WTC11 (cell line): ENCODE results near the gene EYS. TPM values are rescaled to one million over a fixed set of nuclear protein-coding genes. Genes with fewer than 3 reads are reported as not detected.

Source experiments
- ATAC-seq: fragments of 200-7000 bp; cut with Tn5 transposase; 2 replicates; pipeline ENCODE4 v1.10.0; 2021; ENCODE audit warnings: mild to moderate bottlenecking, moderate library complexity
- CTCF ChIA-PET: fragments of 300-600 bp; sonication (Branson Sonifier 250); formaldehyde crosslinking; loops from one replicate; lab custom pipeline; 2021; ENCODE audit warnings: antibody characterized with exemption; lab: Charles Lee
- POLR2A ChIA-PET: fragments of 350-600 bp; sonication (Branson Sonifier 250); formaldehyde crosslinking; loops from one replicate; lab custom pipeline; 2021; ENCODE audit warnings: antibody characterized with exemption; lab: Charles Lee
- DNase-seq: peaks from one replicate; pipeline ENCODE4 v3.0.0; 2021; ENCODE audit warnings: low spot score
- H3K27ac Mint-ChIP-seq: 2 replicates; pipeline ENCODE4 v1.8.0; 2021; ENCODE audit warnings: mixed read lengths
- H3K27me3 Mint-ChIP-seq: 2 replicates; pipeline ENCODE4 v1.8.0; 2021; ENCODE audit warnings: low read depth, mild to moderate bottlenecking, moderate library complexity, mixed read lengths
- H3K36me3 Mint-ChIP-seq: 2 replicates; pipeline ENCODE4 v1.8.0; 2021; ENCODE audit warnings: mixed read lengths
- H3K4me1 Mint-ChIP-seq: 2 replicates; pipeline ENCODE4 v1.8.0; 2022; ENCODE audit warnings: mixed read lengths
- H3K4me3 Mint-ChIP-seq: 2 replicates; pipeline ENCODE4 v1.8.0; 2021; ENCODE audit warnings: mild to moderate bottlenecking, moderate library complexity, mixed read lengths
- H3K9me3 Mint-ChIP-seq: 2 replicates; pipeline ENCODE4 v1.8.0; 2021; ENCODE audit warnings: mixed read lengths
- CBFB ChIP-seq: sonication (generic); formaldehyde crosslinking; IDR thresholded peaks from 2 replicates; pipeline ENCODE4 v1.8.1; 2022; ENCODE audit warnings: mild to moderate bottlenecking, low read depth, missing genetic modification reagents
- ELF4 ChIP-seq: sonication (generic); formaldehyde crosslinking; IDR thresholded peaks from 2 replicates; pipeline ENCODE4 v1.8.1; 2022; ENCODE audit warnings: low read depth, mild to moderate bottlenecking, moderate library complexity, missing genetic modification reagents
- EMX1 ChIP-seq: fragments of 250-450 bp; sonication (Bioruptor Pico); IDR thresholded peaks from 2 replicates; pipeline ENCODE4 v1.8.0; 2021; ENCODE audit warnings: mild to moderate bottlenecking
- ESRRA ChIP-seq: sonication (generic); formaldehyde crosslinking; IDR thresholded peaks from 2 replicates; pipeline ENCODE4 v1.8.1; 2022; ENCODE audit warnings: mild to moderate bottlenecking, missing genetic modification reagents, borderline replicate concordance
- JAZF1 ChIP-seq: fragments of 250-450 bp; sonication (Bioruptor Pico); IDR thresholded peaks from 2 replicates; pipeline ENCODE4 v1.9.0; 2021; ENCODE audit warnings: moderate library complexity, mild to moderate bottlenecking, inconsistent platforms
- NFATC4 ChIP-seq: fragments of 250-450 bp; sonication (Bioruptor Pico); IDR thresholded peaks from 2 replicates; pipeline ENCODE4 v1.9.0; 2021; ENCODE audit warnings: mild to moderate bottlenecking
- TEAD4 ChIP-seq: sonication (generic); formaldehyde crosslinking; IDR thresholded peaks from 2 replicates; pipeline ENCODE4 v1.8.0; 2022; ENCODE audit warnings: mild to moderate bottlenecking, missing genetic modification reagents
- ZNF219 ChIP-seq: sonication (generic); formaldehyde crosslinking; IDR thresholded peaks from 2 replicates; pipeline ENCODE4 v1.8.0; 2023; ENCODE audit warnings: missing genetic modification reagents, mild to moderate bottlenecking, borderline replicate concordance
- ZNF396 ChIP-seq: fragments of 250-450 bp; sonication (Bioruptor Pico); IDR thresholded peaks from 2 replicates; pipeline ENCODE4 v1.8.0; 2021; ENCODE audit warnings: mild to moderate bottlenecking, moderate library complexity, borderline replicate concordance
- ZNF423 ChIP-seq: fragments of 250-450 bp; sonication (Bioruptor Pico); IDR thresholded peaks from 2 replicates; pipeline ENCODE4 v2.1.2; 2022; ENCODE audit warnings: mild to moderate bottlenecking, moderate library complexity
- total RNA-seq: library from RNA; stranded (reverse); gene quantifications from 3 replicates; pipeline ENCODE4 v1.2.3, GENCODE V29; 2021
- TF ChIP-seq, protein P1 (sequence below): sonication (generic); formaldehyde crosslinking; IDR thresholded peaks from 2 replicates; pipeline ENCODE4 v1.8.0; 2023; ENCODE audit warnings: missing genetic modification reagents
- TF ChIP-seq, protein P2 (sequence below): sonication (generic); formaldehyde crosslinking; IDR thresholded peaks from 2 replicates; pipeline ENCODE4 v1.8.1; 2022; ENCODE audit warnings: mild to moderate bottlenecking, moderate library complexity, missing genetic modification reagents
- TF ChIP-seq, protein P3 (sequence below): sonication (generic); formaldehyde crosslinking; IDR thresholded peaks from 2 replicates; pipeline ENCODE4 v1.8.0; 2023; ENCODE audit warnings: missing genetic modification reagents, mild to moderate bottlenecking, borderline replicate concordance
- TF ChIP-seq, protein P4 (sequence below): sonication (generic); formaldehyde crosslinking; IDR thresholded peaks from 2 replicates; pipeline ENCODE4 v1.8.0; 2022; ENCODE audit warnings: mild to moderate bottlenecking, missing genetic modification reagents
- TF ChIP-seq, protein P5 (sequence below): fragments of 250-450 bp; sonication (Bioruptor Pico); IDR thresholded peaks from 2 replicates; pipeline ENCODE4 v1.8.0; 2021; ENCODE audit warnings: mild to moderate bottlenecking
- TF ChIP-seq, protein P6 (sequence below): sonication (generic); formaldehyde crosslinking; IDR thresholded peaks from 2 replicates; pipeline ENCODE4 v1.8.1; 2022; ENCODE audit warnings: low read depth, mild to moderate bottlenecking, moderate library complexity, missing genetic modification reagents, borderline replicate concordance
- TF ChIP-seq, protein P7 (sequence below): fragments of 250-450 bp; sonication (Bioruptor Pico); IDR thresholded peaks from 2 replicates; pipeline ENCODE4 v1.9.0; 2021; ENCODE audit warnings: mild to moderate bottlenecking
- TF ChIP-seq, protein P8 (sequence below): sonication (generic); formaldehyde crosslinking; IDR thresholded peaks from 2 replicates; pipeline ENCODE4 v1.8.0; 2023; ENCODE audit warnings: mild to moderate bottlenecking, missing genetic modification reagents
- TF ChIP-seq, protein P9 (sequence below): sonication (generic); formaldehyde crosslinking; IDR thresholded peaks from 2 replicates; pipeline ENCODE4 v1.8.1; 2023; ENCODE audit warnings: mild to moderate bottlenecking, missing genetic modification reagents
- TF ChIP-seq, protein P10 (sequence below): fragments of 200-600 bp; IDR thresholded peaks from 2 replicates; pipeline ENCODE4 v1.8.0; 2022; ENCODE audit warnings: antibody characterized with exemption

Gene EYS
- total RNA-seq, 1 experiment from 2014 or later: not detected

DNA sequence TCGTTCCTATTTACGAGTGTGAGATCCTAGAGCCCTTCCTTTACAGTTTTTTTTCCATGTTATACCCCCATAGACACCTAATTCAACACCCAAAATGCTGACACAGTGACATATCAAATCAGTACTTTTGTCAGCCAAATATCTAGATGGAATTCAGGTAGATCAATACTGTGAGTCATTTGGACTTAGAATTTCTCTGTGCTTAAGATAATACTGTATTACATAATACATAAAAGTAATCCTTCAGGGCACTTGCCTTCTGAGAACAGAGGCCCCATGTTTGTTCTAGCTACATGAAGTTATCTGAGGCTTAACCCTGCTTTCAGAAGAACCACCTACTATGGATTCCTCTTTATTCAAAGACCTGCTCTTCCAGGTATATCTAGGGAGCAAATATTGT, 1448.3 kb downstream of the EYS start (continued):
- TF ChIP-seq, protein P1, sequence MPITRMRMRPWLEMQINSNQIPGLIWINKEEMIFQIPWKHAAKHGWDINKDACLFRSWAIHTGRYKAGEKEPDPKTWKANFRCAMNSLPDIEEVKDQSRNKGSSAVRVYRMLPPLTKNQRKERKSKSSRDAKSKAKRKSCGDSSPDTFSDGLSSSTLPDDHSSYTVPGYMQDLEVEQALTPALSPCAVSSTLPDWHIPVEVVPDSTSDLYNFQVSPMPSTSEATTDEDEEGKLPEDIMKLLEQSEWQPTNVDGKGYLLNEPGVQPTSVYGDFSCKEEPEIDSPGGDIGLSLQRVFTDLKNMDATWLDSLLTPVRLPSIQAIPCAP (CRISPR knock-in tag): no peak
- no peak for TF ChIP-seq ZNF219 (CRISPR knock-in tag)
- TF ChIP-seq NFATC4 (CRISPR knock-in tag): no peak
- TF ChIP-seq ESRRA (CRISPR knock-in tag): no peak
- TF ChIP-seq, protein P2, sequence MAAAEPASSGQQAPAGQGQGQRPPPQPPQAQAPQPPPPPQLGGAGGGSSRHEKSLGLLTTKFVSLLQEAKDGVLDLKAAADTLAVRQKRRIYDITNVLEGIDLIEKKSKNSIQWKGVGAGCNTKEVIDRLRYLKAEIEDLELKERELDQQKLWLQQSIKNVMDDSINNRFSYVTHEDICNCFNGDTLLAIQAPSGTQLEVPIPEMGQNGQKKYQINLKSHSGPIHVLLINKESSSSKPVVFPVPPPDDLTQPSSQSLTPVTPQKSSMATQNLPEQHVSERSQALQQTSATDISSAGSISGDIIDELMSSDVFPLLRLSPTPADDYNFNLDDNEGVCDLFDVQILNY: no peak
- TF ChIP-seq, protein P3, sequence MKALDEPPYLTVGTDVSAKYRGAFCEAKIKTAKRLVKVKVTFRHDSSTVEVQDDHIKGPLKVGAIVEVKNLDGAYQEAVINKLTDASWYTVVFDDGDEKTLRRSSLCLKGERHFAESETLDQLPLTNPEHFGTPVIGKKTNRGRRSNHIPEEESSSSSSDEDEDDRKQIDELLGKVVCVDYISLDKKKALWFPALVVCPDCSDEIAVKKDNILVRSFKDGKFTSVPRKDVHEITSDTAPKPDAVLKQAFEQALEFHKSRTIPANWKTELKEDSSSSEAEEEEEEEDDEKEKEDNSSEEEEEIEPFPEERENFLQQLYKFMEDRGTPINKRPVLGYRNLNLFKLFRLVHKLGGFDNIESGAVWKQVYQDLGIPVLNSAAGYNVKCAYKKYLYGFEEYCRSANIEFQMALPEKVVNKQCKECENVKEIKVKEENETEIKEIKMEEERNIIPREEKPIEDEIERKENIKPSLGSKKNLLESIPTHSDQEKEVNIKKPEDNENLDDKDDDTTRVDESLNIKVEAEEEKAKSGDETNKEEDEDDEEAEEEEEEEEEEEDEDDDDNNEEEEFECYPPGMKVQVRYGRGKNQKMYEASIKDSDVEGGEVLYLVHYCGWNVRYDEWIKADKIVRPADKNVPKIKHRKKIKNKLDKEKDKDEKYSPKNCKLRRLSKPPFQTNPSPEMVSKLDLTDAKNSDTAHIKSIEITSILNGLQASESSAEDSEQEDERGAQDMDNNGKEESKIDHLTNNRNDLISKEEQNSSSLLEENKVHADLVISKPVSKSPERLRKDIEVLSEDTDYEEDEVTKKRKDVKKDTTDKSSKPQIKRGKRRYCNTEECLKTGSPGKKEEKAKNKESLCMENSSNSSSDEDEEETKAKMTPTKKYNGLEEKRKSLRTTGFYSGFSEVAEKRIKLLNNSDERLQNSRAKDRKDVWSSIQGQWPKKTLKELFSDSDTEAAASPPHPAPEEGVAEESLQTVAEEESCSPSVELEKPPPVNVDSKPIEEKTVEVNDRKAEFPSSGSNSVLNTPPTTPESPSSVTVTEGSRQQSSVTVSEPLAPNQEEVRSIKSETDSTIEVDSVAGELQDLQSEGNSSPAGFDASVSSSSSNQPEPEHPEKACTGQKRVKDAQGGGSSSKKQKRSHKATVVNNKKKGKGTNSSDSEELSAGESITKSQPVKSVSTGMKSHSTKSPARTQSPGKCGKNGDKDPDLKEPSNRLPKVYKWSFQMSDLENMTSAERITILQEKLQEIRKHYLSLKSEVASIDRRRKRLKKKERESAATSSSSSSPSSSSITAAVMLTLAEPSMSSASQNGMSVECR: no peak

DNA sequence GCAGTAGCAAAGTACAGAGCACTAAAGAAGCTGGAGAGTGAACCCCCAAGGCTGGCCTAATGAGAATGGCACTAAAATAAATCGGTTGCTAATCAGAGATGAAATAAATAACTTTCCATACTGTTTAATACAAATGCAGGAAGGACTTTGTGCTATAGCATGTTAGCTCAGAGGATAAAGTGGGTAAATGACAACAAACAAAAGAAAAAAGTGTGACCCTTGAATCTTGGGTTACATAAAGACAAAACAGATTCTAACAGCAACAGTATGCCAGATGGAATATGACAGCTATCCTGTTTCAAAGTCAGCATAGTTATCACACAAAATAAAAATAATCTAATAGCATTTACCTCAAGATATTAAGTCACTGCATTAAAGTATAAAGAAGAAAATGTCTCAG, 1448.7 kb downstream of the EYS start:
- H3K27ac Mint-ChIP-seq: no peak overlapping the region
- H3K27me3 Mint-ChIP-seq: peaks cover 3% of the 10 kb centered on the region; the same call in 1 of the 2 replicates
- H3K4me1 Mint-ChIP-seq: peaks cover 21% of the 10 kb centered on the region
- ATAC-seq (no peak), DNase-seq (no peak)
- peaks cover 27% of the 10 kb centered on the region for H3K9me3 Mint-ChIP-seq
- POLR2A ChIA-PET: no interaction called here
- CTCF ChIA-PET: no interaction called here
- no peak overlapping the region for H3K4me3 Mint-ChIP-seq
- TF ChIP-seq, protein P4, sequence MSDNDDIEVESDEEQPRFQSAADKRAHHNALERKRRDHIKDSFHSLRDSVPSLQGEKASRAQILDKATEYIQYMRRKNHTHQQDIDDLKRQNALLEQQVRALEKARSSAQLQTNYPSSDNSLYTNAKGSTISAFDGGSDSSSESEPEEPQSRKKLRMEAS: no peak
- TF ChIP-seq, protein P5, sequence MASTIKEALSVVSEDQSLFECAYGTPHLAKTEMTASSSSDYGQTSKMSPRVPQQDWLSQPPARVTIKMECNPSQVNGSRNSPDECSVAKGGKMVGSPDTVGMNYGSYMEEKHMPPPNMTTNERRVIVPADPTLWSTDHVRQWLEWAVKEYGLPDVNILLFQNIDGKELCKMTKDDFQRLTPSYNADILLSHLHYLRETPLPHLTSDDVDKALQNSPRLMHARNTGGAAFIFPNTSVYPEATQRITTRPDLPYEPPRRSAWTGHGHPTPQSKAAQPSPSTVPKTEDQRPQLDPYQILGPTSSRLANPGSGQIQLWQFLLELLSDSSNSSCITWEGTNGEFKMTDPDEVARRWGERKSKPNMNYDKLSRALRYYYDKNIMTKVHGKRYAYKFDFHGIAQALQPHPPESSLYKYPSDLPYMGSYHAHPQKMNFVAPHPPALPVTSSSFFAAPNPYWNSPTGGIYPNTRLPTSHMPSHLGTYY: no peak
- no peak for TF ChIP-seq EMX1
- TF ChIP-seq JAZF1 (CRISPR knock-in tag): no peak
- TF ChIP-seq CBFB: no peak
- TF ChIP-seq, protein P6, sequence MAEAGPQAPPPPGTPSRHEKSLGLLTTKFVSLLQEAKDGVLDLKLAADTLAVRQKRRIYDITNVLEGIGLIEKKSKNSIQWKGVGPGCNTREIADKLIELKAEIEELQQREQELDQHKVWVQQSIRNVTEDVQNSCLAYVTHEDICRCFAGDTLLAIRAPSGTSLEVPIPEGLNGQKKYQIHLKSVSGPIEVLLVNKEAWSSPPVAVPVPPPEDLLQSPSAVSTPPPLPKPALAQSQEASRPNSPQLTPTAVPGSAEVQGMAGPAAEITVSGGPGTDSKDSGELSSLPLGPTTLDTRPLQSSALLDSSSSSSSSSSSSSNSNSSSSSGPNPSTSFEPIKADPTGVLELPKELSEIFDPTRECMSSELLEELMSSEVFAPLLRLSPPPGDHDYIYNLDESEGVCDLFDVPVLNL (CRISPR knock-in tag): no peak
- TF ChIP-seq NFATC4 (CRISPR knock-in tag): no peak
- TF ChIP-seq ZNF219 (CRISPR knock-in tag): no peak
- TF ChIP-seq TEAD4: no peak
- TF ChIP-seq, protein P7, sequence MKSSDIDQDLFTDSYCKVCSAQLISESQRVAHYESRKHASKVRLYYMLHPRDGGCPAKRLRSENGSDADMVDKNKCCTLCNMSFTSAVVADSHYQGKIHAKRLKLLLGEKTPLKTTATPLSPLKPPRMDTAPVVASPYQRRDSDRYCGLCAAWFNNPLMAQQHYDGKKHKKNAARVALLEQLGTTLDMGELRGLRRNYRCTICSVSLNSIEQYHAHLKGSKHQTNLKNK (CRISPR knock-in tag): no peak
- TF ChIP-seq, protein P8, sequence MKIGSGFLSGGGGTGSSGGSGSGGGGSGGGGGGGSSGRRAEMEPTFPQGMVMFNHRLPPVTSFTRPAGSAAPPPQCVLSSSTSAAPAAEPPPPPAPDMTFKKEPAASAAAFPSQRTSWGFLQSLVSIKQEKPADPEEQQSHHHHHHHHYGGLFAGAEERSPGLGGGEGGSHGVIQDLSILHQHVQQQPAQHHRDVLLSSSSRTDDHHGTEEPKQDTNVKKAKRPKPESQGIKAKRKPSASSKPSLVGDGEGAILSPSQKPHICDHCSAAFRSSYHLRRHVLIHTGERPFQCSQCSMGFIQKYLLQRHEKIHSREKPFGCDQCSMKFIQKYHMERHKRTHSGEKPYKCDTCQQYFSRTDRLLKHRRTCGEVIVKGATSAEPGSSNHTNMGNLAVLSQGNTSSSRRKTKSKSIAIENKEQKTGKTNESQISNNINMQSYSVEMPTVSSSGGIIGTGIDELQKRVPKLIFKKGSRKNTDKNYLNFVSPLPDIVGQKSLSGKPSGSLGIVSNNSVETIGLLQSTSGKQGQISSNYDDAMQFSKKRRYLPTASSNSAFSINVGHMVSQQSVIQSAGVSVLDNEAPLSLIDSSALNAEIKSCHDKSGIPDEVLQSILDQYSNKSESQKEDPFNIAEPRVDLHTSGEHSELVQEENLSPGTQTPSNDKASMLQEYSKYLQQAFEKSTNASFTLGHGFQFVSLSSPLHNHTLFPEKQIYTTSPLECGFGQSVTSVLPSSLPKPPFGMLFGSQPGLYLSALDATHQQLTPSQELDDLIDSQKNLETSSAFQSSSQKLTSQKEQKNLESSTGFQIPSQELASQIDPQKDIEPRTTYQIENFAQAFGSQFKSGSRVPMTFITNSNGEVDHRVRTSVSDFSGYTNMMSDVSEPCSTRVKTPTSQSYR: no peak
- TF ChIP-seq, protein P9, sequence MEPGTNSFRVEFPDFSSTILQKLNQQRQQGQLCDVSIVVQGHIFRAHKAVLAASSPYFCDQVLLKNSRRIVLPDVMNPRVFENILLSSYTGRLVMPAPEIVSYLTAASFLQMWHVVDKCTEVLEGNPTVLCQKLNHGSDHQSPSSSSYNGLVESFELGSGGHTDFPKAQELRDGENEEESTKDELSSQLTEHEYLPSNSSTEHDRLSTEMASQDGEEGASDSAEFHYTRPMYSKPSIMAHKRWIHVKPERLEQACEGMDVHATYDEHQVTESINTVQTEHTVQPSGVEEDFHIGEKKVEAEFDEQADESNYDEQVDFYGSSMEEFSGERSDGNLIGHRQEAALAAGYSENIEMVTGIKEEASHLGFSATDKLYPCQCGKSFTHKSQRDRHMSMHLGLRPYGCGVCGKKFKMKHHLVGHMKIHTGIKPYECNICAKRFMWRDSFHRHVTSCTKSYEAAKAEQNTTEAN (CRISPR knock-in tag): no peak
- TF ChIP-seq, protein P10, sequence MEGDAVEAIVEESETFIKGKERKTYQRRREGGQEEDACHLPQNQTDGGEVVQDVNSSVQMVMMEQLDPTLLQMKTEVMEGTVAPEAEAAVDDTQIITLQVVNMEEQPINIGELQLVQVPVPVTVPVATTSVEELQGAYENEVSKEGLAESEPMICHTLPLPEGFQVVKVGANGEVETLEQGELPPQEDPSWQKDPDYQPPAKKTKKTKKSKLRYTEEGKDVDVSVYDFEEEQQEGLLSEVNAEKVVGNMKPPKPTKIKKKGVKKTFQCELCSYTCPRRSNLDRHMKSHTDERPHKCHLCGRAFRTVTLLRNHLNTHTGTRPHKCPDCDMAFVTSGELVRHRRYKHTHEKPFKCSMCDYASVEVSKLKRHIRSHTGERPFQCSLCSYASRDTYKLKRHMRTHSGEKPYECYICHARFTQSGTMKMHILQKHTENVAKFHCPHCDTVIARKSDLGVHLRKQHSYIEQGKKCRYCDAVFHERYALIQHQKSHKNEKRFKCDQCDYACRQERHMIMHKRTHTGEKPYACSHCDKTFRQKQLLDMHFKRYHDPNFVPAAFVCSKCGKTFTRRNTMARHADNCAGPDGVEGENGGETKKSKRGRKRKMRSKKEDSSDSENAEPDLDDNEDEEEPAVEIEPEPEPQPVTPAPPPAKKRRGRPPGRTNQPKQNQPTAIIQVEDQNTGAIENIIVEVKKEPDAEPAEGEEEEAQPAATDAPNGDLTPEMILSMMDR: no peak
- TF ChIP-seq, protein P2: no peak
- TF ChIP-seq ZNF396 (CRISPR knock-in tag): no peak
- TF ChIP-seq ZNF423: no peak
- no peak for TF ChIP-seq ELF4 (CRISPR knock-in tag)
- peaks cover 2% of the 10 kb centered on the region for H3K36me3 Mint-ChIP-seq
